Astrocyte of the cerebellum (primary cell): ENCODE results near the gene CDK5RAP2.

ENCODE experiments used
- DNase-seq: peaks from one replicate; pipeline ENCODE4 v3.0.0-alpha.2; 2011; ENCODE audit warnings: low read depth
- H3K4me3 ChIP-seq: 2 replicates; pipeline ENCODE4 v1.5.1; 2011; ENCODE audit warnings: mild to moderate bottlenecking, low read depth, low read length, moderate library complexity
- in situ Hi-C: cut with HindIII; loops from 2 replicates; pipeline ENCODE4 v1.10.0; 2017; ENCODE audit warnings: low sequenced_read_pairs
- TF ChIP-seq, protein P1 (sequence below): IDR thresholded peaks from 2 replicates; pipeline ENCODE4 v1.5.1; 2012; ENCODE audit warnings: low read length, low read depth, moderate library complexity, mild to moderate bottlenecking; ENCODE audit errors: missing control alignments

CDK5RAP2 gene

DNA sequence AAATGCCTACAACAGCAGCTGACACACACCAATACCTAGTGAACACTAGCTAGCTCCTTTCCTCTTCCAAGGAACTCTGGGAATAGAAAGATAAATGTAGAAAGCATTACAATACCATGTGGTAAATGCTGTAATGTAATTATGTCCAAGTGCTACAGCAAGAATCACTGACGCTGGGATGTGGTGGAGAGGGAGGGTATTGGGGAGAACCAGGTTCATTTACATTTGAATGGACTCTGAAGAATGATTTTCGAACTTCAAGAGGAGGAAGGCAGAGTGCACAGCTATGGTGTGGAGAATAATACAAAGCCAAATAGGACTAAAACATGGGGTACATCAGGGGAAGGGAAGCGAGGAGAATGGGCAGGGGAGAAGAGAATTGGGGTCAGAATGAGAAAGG is 158.0 kb downstream of the CDK5RAP2 start:
- in situ Hi-C loops, result no loop called here
- DNase-seq, result no peak
- TF ChIP-seq, protein P1, sequence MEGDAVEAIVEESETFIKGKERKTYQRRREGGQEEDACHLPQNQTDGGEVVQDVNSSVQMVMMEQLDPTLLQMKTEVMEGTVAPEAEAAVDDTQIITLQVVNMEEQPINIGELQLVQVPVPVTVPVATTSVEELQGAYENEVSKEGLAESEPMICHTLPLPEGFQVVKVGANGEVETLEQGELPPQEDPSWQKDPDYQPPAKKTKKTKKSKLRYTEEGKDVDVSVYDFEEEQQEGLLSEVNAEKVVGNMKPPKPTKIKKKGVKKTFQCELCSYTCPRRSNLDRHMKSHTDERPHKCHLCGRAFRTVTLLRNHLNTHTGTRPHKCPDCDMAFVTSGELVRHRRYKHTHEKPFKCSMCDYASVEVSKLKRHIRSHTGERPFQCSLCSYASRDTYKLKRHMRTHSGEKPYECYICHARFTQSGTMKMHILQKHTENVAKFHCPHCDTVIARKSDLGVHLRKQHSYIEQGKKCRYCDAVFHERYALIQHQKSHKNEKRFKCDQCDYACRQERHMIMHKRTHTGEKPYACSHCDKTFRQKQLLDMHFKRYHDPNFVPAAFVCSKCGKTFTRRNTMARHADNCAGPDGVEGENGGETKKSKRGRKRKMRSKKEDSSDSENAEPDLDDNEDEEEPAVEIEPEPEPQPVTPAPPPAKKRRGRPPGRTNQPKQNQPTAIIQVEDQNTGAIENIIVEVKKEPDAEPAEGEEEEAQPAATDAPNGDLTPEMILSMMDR, result no peak
- H3K4me3 ChIP-seq, result no peak overlapping the region

DNA sequence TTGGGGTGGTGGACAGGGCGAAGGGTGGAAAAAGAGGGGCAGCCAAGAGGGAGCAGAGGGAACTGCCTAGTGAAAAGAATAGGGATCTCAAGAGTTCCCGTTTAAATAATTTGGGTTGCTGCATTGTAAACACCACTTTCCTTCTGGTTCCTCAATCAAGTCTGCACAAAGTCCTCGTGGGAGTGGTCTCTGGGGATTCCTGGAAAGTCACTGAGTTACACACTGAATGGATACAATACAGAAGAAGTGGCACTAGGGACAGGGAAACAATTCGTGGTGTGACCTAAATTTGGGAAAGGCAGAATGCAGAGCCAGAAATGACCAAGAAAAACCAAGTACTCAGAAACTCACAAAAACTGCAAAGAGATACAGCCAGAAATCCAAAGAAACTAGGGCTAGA is 161.7 kb downstream of the CDK5RAP2 start:
- in situ Hi-C loops, result no loop called here
- TF ChIP-seq, protein P1, result no peak

DNA sequence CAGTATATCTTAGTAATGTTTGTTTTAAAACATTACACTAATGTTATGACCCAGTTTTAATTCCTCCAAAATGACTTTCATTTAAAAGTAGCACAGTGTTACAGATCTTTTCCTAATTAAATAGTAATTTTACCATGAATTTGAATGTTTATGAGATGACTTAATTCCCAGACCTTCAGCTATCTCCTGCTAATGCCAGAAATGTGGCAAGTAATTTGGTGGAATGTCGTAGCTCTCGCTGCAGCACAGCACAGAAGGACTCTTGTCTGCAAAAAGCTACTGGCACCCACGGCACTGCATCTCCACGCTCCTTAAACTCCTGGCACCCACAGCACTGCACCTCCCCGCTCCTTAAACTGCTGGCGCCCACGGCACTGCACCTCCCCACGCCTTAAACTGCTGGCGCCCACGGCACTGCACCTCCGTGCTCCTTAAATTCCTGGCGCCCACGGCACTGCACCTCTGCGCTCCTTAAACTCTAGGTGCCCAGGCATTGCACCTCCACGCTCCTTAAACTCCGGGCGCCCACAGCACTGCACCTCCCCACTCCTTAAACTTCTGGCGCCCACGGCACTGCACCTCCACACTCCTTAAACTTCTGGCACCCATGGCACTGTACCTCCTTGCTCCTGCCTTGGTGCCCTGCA is 163.1 kb downstream of the CDK5RAP2 start:
- in situ Hi-C loops, result no loop called here
- no peak for DNase-seq
- TF ChIP-seq, protein P1, result no peak
- no peak overlapping the region for H3K4me3 ChIP-seq

More for the DNA sequence above, 161.7 kb downstream of the CDK5RAP2 start:
- no peak for DNase-seq
- H3K4me3 ChIP-seq, result no peak overlapping the region

DNA sequence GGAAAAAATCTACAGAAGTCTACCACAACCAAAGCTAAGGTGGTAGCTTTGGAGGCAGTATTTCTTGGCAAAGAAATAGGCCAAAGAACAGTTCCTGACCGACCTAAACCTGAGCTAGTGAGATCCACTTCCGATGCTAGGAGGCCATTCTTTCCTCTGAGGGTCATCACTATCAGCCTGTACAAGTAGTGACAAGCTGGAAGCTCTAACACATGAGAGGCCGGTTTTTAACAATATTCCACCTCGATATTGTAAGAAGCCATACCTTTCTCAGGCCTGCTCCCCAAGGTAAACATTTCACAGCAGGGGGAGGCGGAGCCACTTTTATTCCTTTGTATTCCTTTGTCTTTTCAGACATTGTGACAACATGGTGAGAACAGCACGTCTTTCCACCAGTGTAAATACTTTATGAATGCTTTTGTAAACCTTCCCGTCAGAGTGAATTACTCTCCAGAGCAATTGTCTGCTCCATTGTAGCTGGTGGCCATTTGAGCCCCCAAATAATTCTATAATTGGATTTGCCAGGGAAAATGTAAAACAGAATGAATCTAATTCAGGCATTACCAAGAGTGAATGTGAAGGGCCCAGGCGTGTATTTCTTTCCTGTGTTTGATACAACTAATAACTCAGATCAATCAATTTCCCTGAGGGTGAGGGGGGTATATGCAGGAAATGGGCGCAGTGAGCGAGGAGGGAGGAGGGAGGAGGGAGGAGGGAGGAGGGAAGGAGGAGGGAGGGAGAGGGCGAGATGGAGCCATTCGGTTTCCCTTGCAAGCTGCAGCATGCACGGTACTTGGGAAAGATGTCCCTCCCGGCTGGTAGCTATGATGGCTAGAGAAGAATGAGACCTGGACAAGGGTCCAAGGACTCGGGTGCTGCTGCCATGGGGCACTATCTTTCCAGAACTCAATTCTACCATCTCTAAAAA is 166.6 kb downstream of the CDK5RAP2 start:
- TF ChIP-seq, protein P1, result no peak
- no peak for DNase-seq
- no peak overlapping the region for H3K4me3 ChIP-seq
- in situ Hi-C loops, result no loop called here

DNA sequence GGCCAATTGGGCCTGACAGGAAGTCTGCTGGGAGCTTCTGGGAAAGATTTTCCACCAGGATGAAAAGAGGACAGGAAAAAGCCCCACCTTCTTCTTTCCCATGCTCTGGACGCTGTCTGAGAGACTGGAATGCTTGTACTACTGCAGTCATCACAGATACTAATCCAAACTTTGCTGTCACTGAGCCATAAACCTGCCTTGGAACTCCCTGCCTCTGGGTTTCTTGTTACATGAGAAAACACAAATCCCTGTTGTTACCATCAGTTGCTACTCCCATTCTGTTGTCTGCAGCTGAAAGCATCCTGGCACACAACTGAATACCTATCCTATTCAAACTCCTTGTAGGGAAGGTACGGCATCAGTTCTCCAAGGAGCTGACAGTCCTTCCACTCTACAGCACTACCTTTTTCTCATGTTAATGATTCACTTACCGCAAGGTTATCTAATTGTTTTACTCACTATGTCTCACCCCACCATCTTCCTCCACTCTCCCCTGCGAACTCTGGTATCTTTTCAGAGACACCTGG is 167.5 kb downstream of the CDK5RAP2 start:
- no peak overlapping the region for H3K4me3 ChIP-seq
- in situ Hi-C loops, result no loop called here
- TF ChIP-seq, protein P1, result no peak
- peak; percentile 47 for DNase-seq

DNA sequence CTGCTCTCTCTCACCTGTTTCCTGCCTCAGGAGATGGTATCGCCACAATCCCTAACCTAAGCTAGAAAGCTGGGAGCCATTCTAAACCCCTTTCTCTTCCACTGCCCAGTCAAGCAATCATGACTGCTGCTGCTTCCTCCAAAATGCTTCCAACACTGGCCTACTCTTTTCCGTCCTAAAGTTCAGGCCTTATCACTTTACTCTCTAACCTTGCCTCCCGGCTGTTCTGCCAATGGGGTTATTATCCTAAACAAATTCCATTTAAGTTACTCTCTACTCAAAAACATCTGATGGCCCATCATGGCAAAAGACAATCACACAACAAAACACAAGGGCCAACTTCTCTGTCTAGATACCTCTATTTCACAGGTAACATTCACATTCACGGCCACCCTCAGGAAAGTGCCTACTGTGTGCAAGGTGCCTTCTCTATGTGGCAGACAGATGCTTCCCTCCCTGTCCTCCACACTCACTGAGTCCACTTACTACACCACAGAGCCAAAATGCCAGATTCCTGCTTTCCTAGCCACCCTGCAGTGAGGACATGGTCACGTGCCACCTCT is 168.0 kb downstream of the CDK5RAP2 start:
- TF ChIP-seq, protein P1, result no peak
- in situ Hi-C loops, result no loop called here

More for the DNA sequence above, 168.0 kb downstream of the CDK5RAP2 start:
- H3K4me3 ChIP-seq, result no peak overlapping the region
- DNase-seq, result no peak
